GM23248 (cell line): Measurements from ENCODE around the gene HSPA1B.

Experiments
- EZH2 ChIP-seq: fragments of 200-600 bp; sonication (generic); IDR thresholded peaks from 2 replicates; pipeline ENCODE4 v1.6.1; 2018; ENCODE audit warnings: antibody characterized with exemption, mild to moderate bottlenecking; ENCODE audit not compliant: insufficient read depth, poor library complexity, severe bottlenecking
- EZH2phosphoT487 ChIP-seq: fragments of 200-600 bp; sonication (generic); IDR thresholded peaks from 2 replicates; pipeline ENCODE4 v1.6.1; 2018; ENCODE audit warnings: antibody characterized with exemption, moderate library complexity, mild to moderate bottlenecking, low read depth; ENCODE audit not compliant: insufficient read depth

GRCh38 chr6:31794866-31795615, 32.5 kb upstream of the HSPA1B start:
- TF ChIP-seq EZH2 (no peak), EZH2phosphoT487 (no peak)
